Head of caudate nucleus (tissue), 42 donors: ENCODE results near the gene FKBP2.
A peak's percentile ranks its signal among the peaks of the same experiment; 100 is the strongest.
"Not testable (repeated sequence)": the region's sequence is repeated elsewhere in the genome, so short reads cannot be mapped to it uniquely, and the experiment has no call there.

ENCODE experiments used
- DNase-seq, 42 donors: peaks; one replicate each; pipeline versions ENCODE4 v3.0.0 to v3.0.0-alpha.2; 2020 to 2021; ENCODE audit warnings: mixed read lengths in 7 of 42
- intact Hi-C: fragments of 100-400 bp; cut with DNase I; formaldehyde crosslinking; loops from one replicate; pipeline ENCODE4 v1.15.0; 2022

FKBP2 gene

DNA sequence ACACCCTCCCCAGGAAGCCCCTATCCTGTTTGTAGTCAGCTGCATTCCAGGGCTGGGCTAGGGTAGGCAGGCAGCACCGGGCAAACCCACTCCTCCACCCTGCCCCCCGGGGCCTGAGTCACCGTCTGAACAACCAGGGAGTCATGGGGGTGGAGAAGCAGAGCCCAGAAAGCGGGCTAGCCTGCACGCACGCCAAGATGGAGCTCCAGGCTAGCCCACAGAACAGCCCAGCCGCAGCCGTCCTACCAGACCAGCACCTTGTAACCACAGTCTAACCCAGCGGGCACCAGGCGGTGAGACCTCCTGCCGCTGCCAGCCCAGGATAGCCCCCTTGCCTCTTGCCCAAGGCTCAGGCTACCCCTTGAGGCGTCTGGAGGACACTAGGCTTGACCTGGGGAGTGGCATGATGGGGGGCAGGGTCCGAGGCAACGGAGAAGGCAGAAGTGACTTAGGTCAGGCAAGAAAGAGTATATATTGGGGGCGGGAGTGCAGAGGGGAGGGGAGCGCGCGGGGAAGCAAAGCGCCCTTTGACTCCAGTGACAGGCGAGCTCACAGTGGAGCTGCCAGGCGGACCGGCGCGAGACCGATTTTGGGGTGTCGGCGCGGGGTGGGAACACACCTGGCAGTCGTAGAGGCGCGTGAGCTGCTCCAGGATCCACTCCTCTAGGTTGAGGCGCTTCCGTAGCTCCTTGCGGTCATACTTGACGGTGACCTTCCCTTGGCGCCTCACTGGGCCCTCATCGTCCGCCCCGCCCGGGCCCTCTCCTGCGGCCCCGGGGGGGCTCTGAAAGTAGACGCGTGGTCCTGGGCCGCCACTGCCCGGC lies 5.1 kb downstream of the FKBP2 start:
- intact Hi-C loops: no loop called here
- peak in 18 of 42 donors; percentile 28 to 79 (median 58) for DNase-seq

DNA sequence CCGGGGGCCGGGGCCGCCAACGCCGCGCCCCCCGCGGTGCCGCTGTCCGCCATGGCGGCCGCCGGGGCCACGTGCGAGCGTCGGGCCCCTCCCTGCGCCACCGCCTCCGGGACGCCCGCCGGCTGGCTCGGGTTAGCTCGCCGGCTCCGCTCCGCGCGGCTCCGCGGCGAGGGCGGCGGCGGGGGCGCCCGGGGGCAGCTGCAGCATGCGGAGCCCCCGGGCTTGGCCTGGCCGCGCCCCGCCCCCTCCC lies 5.7 kb downstream of the FKBP2 start:
- intact Hi-C loops, DNase-seq: not testable (repeated sequence)

GRCh38 chr11:64246871-64247728 lies 6.2 kb downstream of the FKBP2 start, which contains the start of gene PPP1R14B:
Gene PPP1R14B, minus strand, starts transcription at chr11:64246943. Its CDS starts 270 bp downstream, at chr11:64246673.
- DNase-seq: peak; percentile 52 to 94 (median 88)
- intact Hi-C loops: no loop called here

GRCh38 chr11:64247729-64248531 lies 7.0 kb downstream of the FKBP2 start:
- intact Hi-C loops: no loop called here
- DNase-seq: no peak

DNA sequence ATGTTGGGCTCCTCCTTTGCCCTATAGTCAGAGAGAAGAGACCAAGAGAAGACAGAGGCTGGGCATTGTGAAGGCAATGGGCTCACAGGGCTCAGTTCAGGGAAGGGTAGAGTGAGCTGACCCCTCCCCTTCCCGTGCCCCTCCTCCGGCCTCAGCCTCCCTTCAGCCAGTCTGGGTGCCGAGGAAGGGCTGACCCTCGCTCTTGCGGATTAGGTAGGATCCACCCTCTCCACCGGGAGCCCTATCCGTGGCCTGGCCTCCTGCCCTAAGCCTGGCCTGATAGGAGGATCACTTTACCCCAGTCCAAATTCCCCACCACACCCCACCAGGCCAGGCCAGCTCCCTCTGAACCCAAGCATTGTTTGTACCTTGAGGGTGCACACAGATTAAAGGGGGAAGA lies 7.7 kb downstream of the FKBP2 start:
- intact Hi-C loops: no loop called here
- no peak for DNase-seq

DNA sequence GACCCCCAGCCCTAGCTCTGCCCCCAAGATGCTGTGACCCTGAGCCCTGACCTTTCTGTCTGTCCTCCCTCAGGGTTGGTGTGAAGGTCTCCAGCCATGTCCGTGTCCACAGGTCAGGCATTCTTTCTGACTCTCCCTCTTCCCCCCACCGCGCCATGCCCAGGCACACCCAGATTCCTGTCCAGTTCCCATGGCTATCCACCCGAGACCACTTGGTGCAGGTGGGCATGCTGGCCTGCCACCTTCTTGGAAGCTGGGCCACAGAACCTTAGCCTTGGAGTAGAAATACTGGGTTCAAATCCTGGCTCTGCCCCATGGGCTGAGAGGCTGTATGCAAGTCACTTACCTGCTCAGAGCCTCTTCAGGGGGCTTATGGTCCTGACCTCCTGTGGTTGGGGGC lies 8.1 kb downstream of the FKBP2 start:
- intact Hi-C loops: no loop called here
- DNase-seq: no peak

DNA sequence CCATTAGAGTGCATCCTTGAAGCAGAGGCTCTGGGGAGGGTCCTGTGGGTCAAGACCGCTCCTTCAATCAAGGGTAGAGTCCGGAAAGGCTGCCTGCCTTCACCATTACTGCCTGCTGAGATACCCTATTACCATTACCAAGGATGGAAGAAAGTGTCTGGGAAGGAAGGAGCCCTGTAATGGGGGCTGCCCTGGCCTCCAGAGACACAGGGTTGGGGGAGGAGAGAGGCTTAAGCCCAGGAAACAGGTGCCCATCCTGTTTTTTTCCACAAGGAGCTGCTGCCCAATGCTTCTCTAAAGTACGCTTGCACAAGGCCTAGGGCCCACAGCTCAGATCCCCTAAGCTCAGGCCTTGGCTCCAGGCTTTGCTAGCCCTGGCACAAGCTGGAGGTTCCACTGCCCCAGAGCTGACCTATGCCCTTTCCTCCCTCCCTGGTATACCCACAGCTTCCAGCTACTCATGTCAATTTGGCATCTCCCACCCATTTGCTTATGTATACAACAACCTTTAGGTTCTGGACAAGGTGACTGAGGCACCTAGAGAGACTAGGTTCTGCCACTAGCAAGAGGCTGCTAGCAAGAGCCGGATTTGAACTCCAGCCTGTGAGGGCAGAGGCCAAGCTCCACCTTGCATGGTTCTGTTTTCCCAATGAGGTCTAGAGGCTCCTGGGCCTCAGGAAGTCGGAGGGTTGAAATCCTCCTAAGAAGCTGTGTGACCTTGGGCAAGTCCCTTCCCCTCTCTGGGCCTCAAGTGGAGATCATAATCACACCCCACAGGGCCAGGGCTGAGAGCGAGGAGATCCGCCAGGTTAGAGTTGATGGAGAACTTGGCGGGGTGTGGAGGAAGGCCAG lies 8.9 kb downstream of the FKBP2 start:
- intact Hi-C loops: no loop called here
- DNase-seq: no peak

- intact Hi-C loops: no loop called here
- DNase-seq: no peak
Measured at GRCh38 chr11:64250415-64251015, 9.6 kb downstream of the FKBP2 start.

DNA sequence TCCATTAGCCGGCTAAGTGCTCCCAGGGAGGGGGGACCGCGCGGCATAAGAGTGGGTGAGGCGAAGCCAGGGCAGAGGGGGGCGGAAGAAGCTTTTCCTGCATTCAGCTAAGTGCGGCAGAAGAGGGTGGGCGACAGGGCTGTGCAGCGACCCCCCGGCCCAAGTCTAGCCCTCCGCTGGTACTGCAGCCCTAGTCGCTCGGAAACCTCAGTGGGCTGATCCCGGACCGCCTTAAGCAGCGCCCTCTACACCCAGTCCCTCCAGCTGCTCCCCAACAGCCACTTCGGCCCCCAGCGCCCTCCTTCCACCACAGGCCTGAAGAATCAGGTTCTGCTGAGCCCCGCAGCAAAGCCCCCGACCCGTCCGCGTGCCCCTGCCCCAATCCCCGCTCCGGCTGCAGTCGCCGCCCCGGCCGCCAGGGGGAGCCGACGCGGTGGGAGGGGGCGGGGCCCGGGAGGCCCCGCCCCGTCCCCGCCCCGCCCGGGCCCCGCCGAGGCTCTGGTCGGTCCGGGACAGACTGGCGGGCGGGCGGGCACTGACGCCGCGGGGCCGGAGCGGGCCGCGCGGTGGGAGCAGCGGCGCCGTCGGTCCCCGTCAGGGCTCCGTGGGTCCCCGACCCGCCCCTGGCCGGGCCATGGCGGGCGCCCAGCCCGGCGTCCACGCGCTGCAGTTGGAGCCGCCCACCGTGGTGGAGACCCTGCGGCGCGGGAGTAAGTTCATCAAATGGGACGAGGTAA lies 10.3 kb downstream of the FKBP2 start, which contains the start of gene PLCB3:
PLCB3 (plus strand) TSS at position 515 of the 737 bp plus-strand sequence; CDS start at position 635, 120 bp downstream.
- peak in 28 of 42 donors; percentile 49 to 83 (median 66) for DNase-seq
- intact Hi-C loops: no loop called here

DNA sequence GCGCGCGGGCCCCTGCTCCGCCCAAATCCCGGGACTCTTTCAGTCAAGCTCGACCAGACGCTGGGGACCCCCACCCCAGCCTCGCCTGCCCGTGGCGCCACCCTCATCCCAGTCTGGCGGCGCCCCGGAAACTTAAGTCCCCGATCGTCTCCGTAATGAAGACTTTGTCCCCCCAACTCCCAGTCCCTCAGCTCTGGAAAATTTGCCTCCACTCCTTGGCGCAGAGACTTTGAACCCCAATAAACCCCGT lies 10.8 kb downstream of the FKBP2 start:
- intact Hi-C loops: no loop called here

DNA sequence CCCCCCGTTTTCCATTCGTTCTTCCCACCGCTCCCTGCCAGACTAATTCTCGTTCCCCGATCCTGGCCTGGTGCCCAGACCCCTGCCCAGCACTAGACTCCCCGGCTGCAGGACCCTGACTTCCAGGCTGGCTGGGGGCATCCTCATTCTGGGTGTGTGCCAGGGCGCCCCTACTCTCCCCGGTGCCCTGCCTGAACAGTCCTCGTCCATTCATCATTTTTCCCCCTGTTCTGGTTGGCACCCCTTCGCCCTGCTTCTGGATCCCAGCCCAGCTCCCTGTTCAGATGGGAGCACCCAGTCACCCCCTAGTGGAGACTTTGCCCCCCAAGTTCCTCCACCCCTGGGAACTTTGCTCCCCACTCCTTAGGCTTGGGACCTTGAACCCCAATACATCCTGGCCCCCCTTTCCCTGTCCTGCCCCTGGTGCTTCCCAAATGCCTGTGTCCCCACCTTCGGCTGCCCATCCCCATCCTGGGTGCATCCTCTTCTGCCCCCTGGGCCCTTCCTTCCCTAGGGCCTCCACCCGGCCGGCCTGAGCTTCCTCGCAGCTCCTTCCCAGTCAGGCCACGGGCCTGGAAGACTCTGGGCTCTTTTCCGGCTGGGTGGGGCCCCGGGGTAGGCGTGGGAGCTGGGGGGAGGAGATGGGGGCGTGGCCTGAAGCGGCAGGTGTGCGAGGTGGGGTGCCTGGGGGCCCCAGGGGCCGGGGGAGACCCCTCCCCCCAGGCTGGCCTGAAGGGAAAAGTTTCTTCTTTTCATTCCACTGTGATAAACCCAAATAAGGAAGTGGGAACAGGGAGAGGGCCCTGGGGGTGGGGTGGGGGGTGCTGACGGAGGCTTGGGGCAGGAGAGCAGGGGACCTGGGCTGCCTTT lies 11.3 kb downstream of the FKBP2 start:
- intact Hi-C loops: no loop called here
- DNase-seq: peak in 1 of 42 donors; percentile 39

More for the DNA sequence above, 10.8 kb downstream of the FKBP2 start:
- no peak for DNase-seq

- intact Hi-C loops: no loop called here
- no peak for DNase-seq
Measured at GRCh38 chr11:64253043-64253442, 12.1 kb downstream of the FKBP2 start.

- peak in 22 of 42 donors; percentile 41 to 80 (median 61) for DNase-seq
- intact Hi-C loops: no loop called here
Measured at GRCh38 chr11:64253481-64253880, 12.6 kb downstream of the FKBP2 start.

- no peak for DNase-seq
- intact Hi-C loops: no loop called here
Measured at GRCh38 chr11:64254326-64254725, 13.4 kb downstream of the FKBP2 start.

DNA sequence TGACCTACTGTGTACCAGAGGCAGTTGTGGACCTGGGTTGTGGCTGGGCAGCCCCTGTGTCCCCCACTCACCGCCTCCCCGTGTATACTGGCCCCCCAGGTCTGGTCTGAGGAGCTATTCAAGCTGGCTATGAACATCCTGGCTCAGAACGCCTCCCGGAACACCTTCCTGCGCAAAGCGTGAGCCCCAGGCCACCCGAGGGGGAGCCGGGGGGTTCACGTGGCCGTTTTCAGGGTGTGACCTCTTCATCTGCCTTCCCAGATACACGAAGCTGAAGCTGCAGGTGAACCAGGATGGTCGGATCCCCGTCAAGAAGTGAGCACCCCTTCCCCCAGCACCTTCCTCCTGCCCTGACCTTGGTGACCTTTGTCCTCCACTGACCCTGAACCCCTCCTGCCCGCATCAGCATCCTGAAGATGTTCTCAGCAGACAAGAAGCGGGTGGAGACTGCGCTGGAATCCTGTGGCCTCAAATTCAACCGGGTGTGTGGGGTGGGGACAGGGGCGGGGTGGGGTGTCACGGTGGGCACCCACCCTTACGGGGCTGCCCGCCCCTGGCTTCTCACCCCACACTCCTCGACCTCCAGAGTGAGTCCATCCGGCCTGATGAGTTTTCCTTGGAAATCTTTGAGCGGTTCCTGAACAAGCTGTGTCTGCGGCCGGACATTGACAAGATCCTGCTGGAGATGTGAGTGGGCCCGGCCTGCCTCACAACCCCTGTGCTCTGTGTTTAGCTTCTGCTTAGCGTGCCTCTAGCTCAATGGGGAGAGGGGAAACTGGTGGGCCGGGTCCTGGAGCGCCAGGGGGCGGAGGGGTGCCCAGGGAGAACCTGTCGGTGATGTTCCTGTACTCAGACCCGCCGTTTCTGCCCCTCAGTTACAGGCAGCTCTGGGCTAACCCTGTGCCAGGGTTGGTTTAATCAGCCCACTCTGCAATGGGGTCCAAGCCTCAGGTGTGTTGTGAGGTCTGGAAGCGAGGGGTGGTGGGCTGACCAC lies 14.5 kb downstream of the FKBP2 start:
- intact Hi-C loops: no loop called here

GRCh38 chr11:64256300-64256699 lies 15.4 kb downstream of the FKBP2 start:
- intact Hi-C loops: no loop called here
- no peak for DNase-seq

More for the DNA sequence above, 14.5 kb downstream of the FKBP2 start:
- no peak for DNase-seq
